ENCODE measurements around the gene F8A1. TPM values are rescaled to one million over a fixed set of nuclear protein-coding genes. Genes with fewer than 3 reads are reported as not detected.
A peak's percentile ranks its signal among the peaks of the same experiment; 100 is the strongest.
"Not testable (repeated sequence)": the region's sequence is repeated elsewhere in the genome, so short reads cannot be mapped to it uniquely, and the experiment has no call there.

The F8A1 gene
- total RNA-seq, 2 experiments from 2014 or later: 6.4 to 6.5 TPM

DNA sequence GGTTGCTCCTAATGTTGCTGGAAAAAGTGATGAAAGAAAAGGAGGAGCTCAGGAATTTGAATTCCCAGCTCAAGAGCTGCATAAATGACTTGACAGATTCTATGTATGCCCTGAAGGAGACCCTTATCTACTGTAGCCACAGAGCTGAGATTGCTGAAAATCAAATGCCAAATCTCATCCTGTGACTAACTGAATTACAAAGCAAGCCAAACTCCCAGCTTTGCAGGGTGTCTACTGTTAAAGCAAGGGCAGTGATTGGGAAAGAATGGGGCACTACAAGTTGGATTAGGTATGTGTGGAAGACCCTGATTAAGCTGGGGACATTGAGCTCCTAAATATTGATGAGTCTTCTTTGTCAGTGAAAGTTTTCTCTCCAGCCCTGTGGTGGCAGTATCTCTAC lies 30.9 kb upstream of the F8A1 start:
- H3K36me3 Mint-ChIP-seq (ENCODE audit: low read depth): no peaks in the 10 kb centered on the region
- H3K9me3 ChIP-seq (ENCODE audit: control insufficient read depth in 1 of 2, insufficient read depth in 1 of 2, low read length in 2 of 2): no peaks in the 10 kb centered on the region
- no peaks in the 10 kb centered on the region for H3K36me3 ChIP-seq (ENCODE audit: insufficient read depth, low read length)
- CTCF ChIA-PET: no interaction called here
- POLR2A ChIA-PET: no interaction called here
- no peak overlapping the region for H3K27ac ChIP-seq (ENCODE audit: low read depth in 1 of 2, low read length in 2 of 2)
- no peaks in the 10 kb centered on the region for H3K4me1 Mint-ChIP-seq (ENCODE audit: low read depth)
- DNase-seq (no peak), ATAC-seq (ENCODE audit: poor library complexity) (no peak)
- intact Hi-C loops (cut with DNase I, micrococcal nuclease): no loop called here
- H3K4me1 ChIP-seq (ENCODE audit: insufficient read depth, low read length): no peaks in the 10 kb centered on the region
- no peaks in the 10 kb centered on the region for H3K27me3 ChIP-seq (ENCODE audit: control insufficient read depth in 1 of 2, insufficient read depth in 2 of 2, low read length in 2 of 2)
- TF ChIP-seq, protein P1, sequence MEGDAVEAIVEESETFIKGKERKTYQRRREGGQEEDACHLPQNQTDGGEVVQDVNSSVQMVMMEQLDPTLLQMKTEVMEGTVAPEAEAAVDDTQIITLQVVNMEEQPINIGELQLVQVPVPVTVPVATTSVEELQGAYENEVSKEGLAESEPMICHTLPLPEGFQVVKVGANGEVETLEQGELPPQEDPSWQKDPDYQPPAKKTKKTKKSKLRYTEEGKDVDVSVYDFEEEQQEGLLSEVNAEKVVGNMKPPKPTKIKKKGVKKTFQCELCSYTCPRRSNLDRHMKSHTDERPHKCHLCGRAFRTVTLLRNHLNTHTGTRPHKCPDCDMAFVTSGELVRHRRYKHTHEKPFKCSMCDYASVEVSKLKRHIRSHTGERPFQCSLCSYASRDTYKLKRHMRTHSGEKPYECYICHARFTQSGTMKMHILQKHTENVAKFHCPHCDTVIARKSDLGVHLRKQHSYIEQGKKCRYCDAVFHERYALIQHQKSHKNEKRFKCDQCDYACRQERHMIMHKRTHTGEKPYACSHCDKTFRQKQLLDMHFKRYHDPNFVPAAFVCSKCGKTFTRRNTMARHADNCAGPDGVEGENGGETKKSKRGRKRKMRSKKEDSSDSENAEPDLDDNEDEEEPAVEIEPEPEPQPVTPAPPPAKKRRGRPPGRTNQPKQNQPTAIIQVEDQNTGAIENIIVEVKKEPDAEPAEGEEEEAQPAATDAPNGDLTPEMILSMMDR (IDR thresholded peaks at IDR 0.05): no peak
- no peak overlapping the region for H3K27ac Mint-ChIP-seq
- H3K9me3 Mint-ChIP-seq: no peaks in the 10 kb centered on the region
- H3K4me3 ChIP-seq (ENCODE audit: low read length): no peak overlapping the region
- no peak overlapping the region for H3K4me3 Mint-ChIP-seq
- no peaks in the 10 kb centered on the region for H3K27me3 Mint-ChIP-seq

DNA sequence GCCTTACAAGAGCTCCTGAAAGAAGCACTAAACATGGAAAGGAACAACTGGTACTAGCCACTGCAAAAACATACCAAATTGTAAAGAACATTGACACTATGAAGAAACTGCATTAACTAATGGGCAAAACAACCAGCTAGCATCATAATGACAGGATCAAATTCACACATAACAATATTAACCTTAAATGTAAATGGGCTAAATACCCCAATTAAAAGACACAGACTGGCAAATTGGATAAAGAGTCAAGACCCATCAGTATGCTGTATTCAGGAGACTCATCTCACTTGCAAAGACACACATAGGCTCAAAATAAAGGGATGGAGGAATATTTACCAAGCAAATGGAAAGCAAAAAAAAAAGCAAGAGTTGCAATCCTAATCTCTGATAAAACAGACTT lies 17.6 kb upstream of the F8A1 start:
- H3K36me3 Mint-ChIP-seq (ENCODE audit: low read depth); ATAC-seq (ENCODE audit: poor library complexity); H3K4me3 Mint-ChIP-seq: not testable (repeated sequence)

DNA sequence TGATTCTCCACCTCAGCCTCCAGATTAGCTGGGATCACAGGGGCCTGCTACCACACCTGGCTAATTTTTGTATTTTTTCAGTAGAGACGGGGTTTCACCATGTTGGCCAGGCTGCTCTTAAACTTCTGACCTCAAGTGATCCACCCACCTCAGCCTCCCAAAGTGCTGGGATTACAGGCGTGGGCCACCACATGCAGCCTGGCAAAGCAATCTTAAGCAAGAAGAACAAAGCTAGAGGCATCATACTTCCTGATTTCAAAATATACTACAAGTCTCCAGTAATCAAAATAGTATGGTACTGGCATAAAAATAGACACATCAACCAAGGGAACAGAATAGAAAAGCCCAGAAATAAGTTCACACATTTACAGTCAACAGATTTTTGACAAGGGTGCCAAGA lies 12.8 kb upstream of the F8A1 start:
- TF ChIP-seq, protein P1 (IDR thresholded peaks at IDR 0.05): no peak
- H3K27ac Mint-ChIP-seq: no peak overlapping the region
- CTCF ChIA-PET: no interaction called here
- H3K36me3 Mint-ChIP-seq (ENCODE audit: low read depth): peaks cover 4% of the 10 kb centered on the region
- peaks cover under 1% of the 10 kb centered on the region for H3K27me3 Mint-ChIP-seq
- H3K9me3 Mint-ChIP-seq: peaks cover 3% of the 10 kb centered on the region
- H3K27ac ChIP-seq (ENCODE audit: low read depth in 1 of 2, low read length in 2 of 2): no peak overlapping the region
- no peak for ATAC-seq (ENCODE audit: poor library complexity)
- H3K36me3 ChIP-seq (ENCODE audit: insufficient read depth, low read length): no peaks in the 10 kb centered on the region
- no peak overlapping the region for H3K4me3 Mint-ChIP-seq
- H3K4me1 ChIP-seq (ENCODE audit: insufficient read depth, low read length): no peaks in the 10 kb centered on the region
- DNase-seq: no peak
- H3K9me3 ChIP-seq (ENCODE audit: control insufficient read depth in 1 of 2, insufficient read depth in 1 of 2, low read length in 2 of 2): no peaks in the 10 kb centered on the region
- no peaks in the 10 kb centered on the region for H3K4me1 Mint-ChIP-seq (ENCODE audit: low read depth)
- POLR2A ChIA-PET: no interaction called here
- intact Hi-C loops (cut with DNase I, micrococcal nuclease): no loop called here
- no peaks in the 10 kb centered on the region for H3K27me3 ChIP-seq (ENCODE audit: control insufficient read depth in 1 of 2, insufficient read depth in 2 of 2, low read length in 2 of 2)
- H3K4me3 ChIP-seq (ENCODE audit: low read length): no peak overlapping the region

More for the DNA sequence above, 17.6 kb upstream of the F8A1 start:
- H3K27me3 ChIP-seq (ENCODE audit: control insufficient read depth in 1 of 2, insufficient read depth in 2 of 2, low read length in 2 of 2); CTCF ChIA-PET; H3K9me3 Mint-ChIP-seq; H3K27me3 Mint-ChIP-seq; H3K4me3 ChIP-seq (ENCODE audit: low read length); H3K27ac Mint-ChIP-seq; H3K4me1 ChIP-seq (ENCODE audit: insufficient read depth, low read length); H3K36me3 ChIP-seq (ENCODE audit: insufficient read depth, low read length); intact Hi-C loops (cut with DNase I, micrococcal nuclease); DNase-seq; H3K9me3 ChIP-seq (ENCODE audit: control insufficient read depth in 1 of 2, insufficient read depth in 1 of 2, low read length in 2 of 2); POLR2A ChIA-PET; H3K27ac ChIP-seq (ENCODE audit: low read depth in 1 of 2, low read length in 2 of 2); H3K4me1 Mint-ChIP-seq (ENCODE audit: low read depth): not testable (repeated sequence)

DNA sequence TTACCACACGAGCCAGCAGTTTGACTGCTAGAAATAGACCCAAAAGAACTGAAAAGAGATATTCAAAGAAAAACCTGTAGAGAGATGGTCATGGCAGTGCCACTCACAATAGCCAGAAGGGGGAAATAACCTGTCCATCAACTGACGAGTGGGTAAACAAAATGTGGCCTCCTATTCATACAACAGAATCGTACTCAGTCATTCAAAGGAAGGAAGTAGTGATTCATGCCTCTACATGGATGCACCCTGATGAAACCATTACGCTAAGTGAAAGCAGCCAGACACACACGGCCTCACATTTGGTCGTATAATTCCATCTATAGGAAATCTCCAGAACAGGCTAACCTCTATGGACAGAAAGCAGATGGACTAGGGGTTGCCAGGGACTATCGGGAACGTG lies 2.1 kb upstream of the F8A1 start:
- H3K4me3 Mint-ChIP-seq; H3K27me3 Mint-ChIP-seq; H3K4me1 ChIP-seq (ENCODE audit: insufficient read depth, low read length); H3K27ac ChIP-seq (ENCODE audit: low read depth in 1 of 2, low read length in 2 of 2); POLR2A ChIA-PET; H3K36me3 ChIP-seq (ENCODE audit: insufficient read depth, low read length); DNase-seq; H3K27me3 ChIP-seq (ENCODE audit: control insufficient read depth in 1 of 2, insufficient read depth in 2 of 2, low read length in 2 of 2); H3K9me3 Mint-ChIP-seq; ATAC-seq (ENCODE audit: poor library complexity); intact Hi-C loops (cut with DNase I, micrococcal nuclease); CTCF ChIA-PET; H3K9me3 ChIP-seq (ENCODE audit: control insufficient read depth in 1 of 2, insufficient read depth in 1 of 2, low read length in 2 of 2); H3K4me3 ChIP-seq (ENCODE audit: low read length); H3K27ac Mint-ChIP-seq; H3K36me3 Mint-ChIP-seq (ENCODE audit: low read depth); H3K4me1 Mint-ChIP-seq (ENCODE audit: low read depth): not testable (repeated sequence)

DNA sequence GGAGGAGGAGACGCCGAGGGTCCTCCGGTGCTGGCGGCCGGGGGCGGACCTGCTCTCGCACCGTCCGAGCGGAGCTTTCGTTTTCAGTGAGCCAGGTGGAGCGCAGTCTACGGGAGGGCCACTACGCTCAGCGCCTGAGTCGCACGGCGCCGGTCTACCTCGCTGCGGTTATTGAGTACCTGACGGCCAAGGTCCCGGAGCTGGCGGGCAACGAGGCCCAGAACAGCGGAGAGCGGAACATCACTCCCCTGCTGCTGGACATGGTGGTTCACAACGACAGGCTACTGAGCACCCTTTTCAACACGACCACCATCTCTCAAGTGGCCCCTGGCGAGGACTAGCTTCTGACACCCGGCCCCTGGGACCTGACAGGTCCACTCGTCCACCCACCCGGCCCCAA lies 1.1 kb upstream of the F8A1 start:
- H3K36me3 Mint-ChIP-seq (ENCODE audit: low read depth); H3K27ac Mint-ChIP-seq; ATAC-seq (ENCODE audit: poor library complexity); H3K27ac ChIP-seq (ENCODE audit: low read depth in 1 of 2, low read length in 2 of 2); H3K4me3 ChIP-seq (ENCODE audit: low read length); POLR2A ChIA-PET; intact Hi-C loops (cut with DNase I, micrococcal nuclease); H3K9me3 Mint-ChIP-seq; H3K4me1 ChIP-seq (ENCODE audit: insufficient read depth, low read length); DNase-seq; H3K4me3 Mint-ChIP-seq; H3K27me3 Mint-ChIP-seq; CTCF ChIA-PET; H3K9me3 ChIP-seq (ENCODE audit: control insufficient read depth in 1 of 2, insufficient read depth in 1 of 2, low read length in 2 of 2); H3K36me3 ChIP-seq (ENCODE audit: insufficient read depth, low read length); H3K4me1 Mint-ChIP-seq (ENCODE audit: low read depth); H3K27me3 ChIP-seq (ENCODE audit: control insufficient read depth in 1 of 2, insufficient read depth in 2 of 2, low read length in 2 of 2): not testable (repeated sequence)

DNA sequence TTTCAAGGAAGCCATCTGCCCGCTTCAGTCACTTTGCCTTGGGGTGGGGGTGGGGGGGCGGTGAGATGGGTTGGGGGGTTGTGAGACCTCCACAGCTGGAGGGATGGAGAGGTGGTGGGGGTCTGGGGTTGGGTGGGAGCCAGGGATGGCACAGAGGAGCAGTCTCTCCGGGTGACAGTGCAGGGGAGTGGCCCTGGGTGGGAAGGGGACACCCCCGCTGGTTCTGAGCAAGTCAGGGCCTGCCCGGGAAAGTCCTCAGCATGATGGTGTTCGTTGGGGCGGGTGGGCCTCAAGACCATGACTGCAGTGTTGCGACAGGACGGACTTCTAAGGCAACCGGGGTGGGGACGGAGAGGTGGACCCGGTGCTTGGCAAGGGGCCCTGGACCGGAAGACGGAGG lies 606 bp upstream of the F8A1 start:
- CTCF ChIA-PET; DNase-seq; H3K4me1 Mint-ChIP-seq (ENCODE audit: low read depth); POLR2A ChIA-PET; H3K4me1 ChIP-seq (ENCODE audit: insufficient read depth, low read length); H3K9me3 Mint-ChIP-seq; H3K27ac ChIP-seq (ENCODE audit: low read depth in 1 of 2, low read length in 2 of 2); intact Hi-C loops (cut with DNase I, micrococcal nuclease); H3K9me3 ChIP-seq (ENCODE audit: control insufficient read depth in 1 of 2, insufficient read depth in 1 of 2, low read length in 2 of 2); H3K27me3 ChIP-seq (ENCODE audit: control insufficient read depth in 1 of 2, insufficient read depth in 2 of 2, low read length in 2 of 2); H3K27ac Mint-ChIP-seq; ATAC-seq (ENCODE audit: poor library complexity); H3K36me3 Mint-ChIP-seq (ENCODE audit: low read depth); H3K27me3 Mint-ChIP-seq; H3K4me3 Mint-ChIP-seq; H3K36me3 ChIP-seq (ENCODE audit: insufficient read depth, low read length): not testable (repeated sequence)
- H3K4me3 ChIP-seq (ENCODE audit: low read length): peak overlapping the region; percentile 37

Data from CD4-positive, alpha-beta T cell (primary cell).